Stimulated activated CD8-positive, alpha-beta memory T cell treated with anti-CD3 and anti-CD28 coated beads, Interleukin-15, amount 100 ng/mL, for 4 hours (primary cell): ENCODE measurements around the gene PRRC2B.

Experiments used
- DNase-seq, 2 donors: peaks; one replicate each; pipeline ENCODE4 v3.0.0-alpha.2; 2020; ENCODE audit warnings: low read depth in 2 of 2

PRRC2B gene

DNA sequence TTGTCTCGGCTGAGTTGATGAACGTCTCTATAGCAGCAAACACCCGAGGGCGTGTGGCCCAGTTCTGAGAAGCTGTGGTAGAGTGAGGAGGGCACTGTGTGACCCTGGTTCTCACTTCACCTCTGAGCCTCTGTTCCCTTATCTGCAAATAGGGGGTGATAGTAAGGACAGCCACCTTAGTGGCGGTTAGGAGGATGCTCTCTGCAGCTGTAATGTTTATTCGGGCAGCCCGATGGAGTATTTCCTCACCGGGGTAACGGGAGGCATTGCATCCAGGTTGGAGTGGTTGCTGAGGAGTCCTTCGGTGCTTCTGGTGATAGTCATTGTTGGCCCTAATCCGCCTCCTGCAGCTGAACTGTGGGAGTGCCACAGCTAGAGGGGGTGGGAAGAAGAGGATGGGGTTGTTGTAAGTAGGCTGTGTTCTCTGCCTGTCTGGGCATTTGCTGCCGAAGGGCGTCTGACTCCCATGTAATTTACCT, 13.9 kb downstream of the PRRC2B start:
- DNase-seq, result no peak

DNA sequence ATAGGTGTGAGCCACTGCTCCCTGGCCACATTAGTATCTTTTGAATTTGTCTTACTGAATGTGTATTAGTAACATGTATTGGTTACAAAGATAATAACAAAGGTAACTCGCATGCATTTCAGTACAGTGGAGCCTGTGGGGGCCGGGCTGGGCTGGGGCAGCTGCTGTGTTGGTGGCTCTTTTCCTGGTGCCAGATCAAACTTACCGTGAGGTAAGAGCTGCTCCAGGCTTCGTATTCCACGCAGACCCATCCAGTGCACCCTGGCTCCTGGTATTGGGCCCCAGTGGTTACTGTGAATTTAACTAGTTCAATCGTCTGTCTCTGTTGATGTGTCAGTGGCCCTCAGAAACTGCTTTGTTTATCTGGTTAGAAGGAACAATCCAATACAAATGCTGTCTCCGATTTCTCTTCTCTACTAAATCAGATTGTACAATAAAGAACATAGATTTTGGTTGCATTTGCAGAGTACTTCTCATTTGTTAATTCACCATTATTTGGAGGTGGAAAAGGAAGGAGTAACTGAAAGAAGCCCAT, 15.6 kb downstream of the PRRC2B start:
- no peak for DNase-seq

DNA sequence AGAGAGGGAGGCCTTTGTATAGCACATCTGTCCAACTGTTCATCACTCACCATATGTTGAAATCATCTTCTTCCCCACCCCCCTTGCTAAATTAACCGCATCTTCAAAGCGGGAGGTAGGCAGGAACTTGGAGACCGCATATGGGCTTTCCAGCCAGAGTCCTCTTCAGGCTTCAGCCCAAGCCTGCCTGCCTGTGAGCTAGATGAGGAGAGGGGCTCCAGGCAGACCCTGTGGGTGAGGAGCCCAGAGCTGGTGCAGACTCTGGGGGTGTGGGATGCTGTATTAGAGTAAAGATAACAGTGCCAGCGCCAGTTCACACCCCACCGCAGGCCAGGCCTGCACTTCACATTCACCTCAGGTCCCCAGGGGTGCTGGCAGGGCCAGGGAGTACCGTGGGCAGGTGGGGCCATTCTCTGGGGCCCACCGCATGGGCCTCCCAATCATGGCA, 16.2 kb downstream of the PRRC2B start:
- no peak for DNase-seq

DNA sequence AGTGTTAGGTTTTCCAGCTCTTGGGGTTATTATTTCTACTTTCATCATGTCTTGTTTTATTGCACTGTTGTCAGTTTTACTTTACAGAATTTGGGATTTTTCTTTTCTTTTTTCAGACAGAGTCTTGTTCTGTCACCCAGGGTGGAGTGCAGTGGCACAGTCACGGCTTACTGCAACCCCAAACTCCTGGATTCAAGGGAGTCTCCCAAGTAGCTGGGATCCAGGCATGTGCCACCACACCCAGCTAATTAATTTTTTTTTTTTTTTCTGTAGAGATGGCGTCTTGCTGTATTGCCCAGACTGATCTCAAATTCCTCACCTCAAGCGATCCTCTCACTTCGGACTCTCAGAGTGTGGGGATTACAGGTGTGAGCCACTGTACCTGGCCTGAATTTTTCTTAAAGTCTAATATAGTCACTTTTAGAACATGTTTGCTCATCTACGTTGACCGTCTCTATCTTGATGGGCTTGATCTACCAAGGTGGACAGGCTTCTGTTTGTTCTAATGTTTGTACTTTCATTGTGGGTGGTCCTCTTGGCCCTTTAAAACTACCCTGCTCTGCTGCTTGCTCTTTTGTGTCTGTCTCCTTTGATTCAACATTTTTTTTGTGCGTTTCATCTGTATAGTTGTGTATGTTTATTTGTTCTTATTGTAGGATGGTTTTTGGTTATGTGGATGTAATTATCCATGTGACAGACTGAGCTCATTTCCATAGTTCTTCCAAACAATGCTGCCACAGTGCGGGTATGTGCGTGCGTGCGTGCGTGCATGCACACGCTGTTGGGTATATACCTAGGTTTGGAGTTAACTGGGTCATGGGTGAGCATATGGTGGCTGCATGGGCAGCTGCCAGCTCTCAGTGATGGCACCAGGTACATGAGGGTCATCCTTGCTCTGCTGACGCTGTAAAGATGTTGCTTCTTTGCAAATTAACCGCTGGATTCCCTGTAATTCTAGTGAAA, 18.1 kb downstream of the PRRC2B start:
- DNase-seq, result no peak

DNA sequence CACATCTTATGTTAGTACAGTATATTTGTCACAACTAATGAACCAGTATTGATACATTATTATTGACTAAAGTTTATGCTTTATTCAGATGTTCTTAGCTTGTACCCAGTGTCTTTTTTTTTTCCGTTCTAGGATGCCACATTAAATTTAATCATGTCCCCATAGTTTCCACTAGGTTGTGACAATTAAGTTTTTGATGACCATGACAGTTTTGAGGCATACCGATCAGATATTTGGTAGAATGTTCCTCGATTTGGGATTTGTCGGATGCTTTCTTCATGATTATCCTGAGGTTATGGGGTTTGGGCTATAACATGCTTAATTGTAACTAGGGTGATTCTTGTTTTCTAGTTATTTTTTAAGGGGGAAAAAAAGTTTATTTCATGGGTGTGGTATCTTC, 22.6 kb downstream of the PRRC2B start:
- no peak for DNase-seq

DNA sequence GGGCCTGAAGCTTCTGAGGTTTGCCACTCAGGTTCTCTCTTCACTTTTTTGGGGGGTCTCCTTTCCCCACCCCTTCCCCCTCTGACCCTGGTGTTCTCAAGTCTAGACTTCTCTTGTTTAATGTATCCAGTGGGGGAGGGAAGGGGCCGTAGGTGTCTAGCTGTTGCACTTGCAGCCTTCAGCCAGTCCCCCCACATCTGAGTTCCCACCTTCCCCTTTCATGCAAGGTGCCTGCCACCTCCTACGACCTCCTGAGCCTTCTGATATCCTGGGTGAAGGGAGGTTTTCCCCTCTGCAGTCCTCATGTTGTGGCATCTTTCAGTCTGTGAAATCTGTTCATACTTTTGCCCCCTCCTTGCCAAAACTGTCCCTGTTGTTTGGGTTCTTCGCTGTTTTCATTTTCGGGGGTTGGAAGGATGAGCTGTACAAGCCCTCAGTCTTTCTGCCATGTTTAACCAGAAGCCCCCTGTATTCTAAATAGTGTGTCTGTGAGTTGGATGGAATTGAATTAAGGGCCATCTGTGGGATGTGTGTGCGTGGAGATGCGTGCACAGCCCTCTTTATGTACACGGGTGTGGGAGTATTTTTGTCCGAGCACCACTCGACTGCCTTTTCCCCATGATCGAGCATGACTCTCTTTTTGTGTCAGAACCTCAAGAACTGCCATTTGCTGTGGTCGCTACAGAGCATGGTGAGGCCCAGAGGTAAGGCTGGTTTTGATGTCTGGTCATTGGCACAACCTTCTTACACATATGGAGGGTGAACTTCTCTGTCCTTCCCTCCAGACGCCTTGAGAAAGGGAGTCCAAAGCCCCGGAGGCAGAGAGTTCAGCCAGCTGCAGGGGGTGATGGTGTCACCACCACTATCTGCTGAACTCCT, 23.6 kb downstream of the PRRC2B start:
- DNase-seq, result no peak

DNA sequence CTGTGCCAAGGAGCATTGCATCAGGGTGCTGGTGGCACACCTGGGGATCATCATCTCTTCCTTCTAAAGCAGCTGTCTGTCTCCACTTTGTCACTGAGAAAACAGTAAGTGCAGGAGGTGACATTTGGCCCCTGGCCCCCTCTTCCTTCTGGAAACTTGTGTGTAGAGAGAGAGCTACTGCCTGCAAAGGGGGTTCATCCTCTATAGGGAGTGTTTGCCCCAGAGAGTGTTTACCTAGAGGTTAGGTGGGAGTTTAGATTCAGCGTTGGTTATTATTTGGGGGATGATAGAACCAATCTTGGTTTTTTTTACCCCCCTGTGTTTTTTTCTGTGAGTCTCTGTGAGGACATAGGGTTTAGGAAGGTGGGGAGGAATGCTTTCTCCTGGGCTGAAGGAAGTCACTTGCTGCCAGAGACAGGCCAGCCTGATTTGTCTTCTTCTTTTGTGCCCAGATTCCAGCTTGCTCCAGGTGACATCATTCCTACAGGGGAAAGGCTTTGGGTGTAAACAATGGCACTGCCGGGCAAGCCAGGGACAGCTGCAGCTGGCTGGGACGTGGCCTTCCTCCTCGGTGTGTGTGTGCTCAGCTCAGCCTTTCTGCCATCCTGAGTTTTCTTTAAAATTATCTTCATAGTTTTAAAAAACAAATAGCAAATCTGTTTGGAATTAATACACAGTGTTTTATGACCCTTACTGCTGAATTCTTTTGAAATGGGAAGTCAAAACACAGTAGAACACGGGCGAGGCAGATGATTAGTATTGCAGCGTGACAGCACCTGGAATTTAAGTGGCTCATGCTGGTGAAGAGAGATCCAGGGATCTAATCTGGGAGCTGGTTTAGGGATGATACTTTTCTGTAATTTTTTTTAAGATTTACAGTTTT, 24.5 kb downstream of the PRRC2B start:
- DNase-seq, result no peak

DNA sequence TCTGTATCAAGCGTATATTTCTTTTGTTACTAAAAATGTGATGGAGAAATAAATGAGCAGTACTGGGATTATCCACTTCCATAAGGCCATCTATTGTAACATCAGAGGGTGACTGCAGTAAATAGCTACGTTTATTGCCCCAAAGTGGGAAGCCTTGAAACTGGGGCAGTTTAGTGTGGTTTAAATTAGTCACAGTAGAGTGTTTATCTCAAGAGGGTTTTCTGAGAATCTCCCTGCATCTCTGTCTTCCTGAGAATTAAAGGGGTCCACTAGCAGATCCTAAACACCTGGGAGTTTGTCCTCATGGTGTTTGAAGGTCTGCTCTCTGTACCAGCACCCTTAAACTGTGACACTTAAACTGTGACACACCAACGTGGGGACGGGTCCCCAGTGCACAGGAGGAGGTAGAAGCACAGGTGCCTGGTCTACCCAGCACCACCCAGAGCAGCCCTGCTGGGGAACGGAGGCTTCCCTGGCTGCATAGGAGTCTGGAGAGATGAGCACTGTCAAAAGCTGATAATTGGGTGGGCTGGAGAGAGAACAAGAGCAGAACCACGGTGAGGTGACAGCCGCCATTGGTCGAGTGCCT, 25.2 kb downstream of the PRRC2B start:
- DNase-seq, result no peak

DNA sequence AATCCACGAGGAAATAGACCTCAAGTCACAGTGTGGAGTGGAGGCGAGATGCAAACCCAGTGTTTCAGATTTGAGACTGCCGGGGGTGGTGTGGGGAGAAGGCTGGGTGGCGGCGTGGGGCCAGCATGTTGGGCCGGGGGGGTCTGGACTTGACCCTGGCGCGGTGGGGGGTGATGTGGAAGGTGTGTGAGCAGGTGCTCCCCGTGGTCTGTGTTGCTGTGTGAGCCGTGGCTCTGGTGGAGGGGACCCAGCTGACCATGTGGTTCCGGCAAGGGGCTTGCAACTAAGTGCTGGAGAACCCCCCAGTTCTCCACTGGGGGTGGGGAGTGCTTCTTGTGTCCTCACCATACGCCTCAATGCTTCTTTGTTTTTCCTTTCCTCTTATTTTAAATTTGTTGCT, 25.8 kb downstream of the PRRC2B start:
- no peak for DNase-seq

DNA sequence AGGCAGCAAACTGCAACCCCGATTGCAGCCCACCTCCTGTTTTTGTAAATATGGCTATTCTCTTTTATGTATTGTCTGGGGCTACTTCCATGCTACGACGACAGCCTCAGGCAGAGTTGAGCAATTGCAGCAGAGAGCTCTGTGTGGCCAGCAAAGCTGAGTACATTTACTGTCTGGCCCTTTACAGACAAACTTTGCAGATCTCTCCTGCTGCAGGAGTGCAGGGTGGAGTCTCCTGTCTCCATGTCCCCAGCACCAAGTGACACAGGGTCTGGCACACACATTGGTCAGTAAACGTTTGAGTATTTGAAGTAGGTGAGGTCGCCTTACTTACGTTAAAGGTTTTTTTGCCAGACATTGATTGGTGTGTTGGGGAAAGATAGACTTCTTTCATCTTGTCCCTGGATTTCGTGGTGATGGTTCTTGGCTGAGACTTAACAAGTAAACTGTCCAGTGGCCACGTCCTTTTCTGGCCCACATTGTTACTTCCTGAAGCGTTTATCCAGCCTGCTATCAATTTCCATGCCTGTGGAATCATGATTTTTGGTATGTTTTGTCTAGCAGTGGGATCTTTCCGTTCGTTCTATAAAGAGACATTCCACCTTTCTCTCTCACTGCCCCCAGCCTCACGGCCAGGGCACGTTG, 27.2 kb downstream of the PRRC2B start:
- DNase-seq, result no peak

DNA sequence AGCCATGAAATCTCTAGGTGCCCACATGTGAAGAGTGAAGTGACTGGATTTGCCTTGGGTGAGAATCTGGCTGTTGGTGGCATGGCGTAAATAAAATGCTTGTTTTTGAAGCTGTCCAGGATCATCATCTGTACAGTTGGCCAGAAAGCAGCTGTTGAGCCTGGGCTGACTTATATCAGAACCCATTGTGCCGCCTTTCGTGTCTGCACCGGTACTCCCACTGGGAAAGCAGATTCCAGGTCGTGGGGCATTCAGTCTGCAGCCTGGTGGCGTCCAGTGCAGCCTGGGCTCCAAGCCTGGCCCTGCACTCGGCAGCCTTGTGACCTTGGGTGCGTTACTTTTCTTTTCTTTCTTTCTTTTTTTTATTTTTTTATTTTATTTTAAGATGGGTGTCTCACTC, 27.8 kb downstream of the PRRC2B start:
- no peak for DNase-seq

DNA sequence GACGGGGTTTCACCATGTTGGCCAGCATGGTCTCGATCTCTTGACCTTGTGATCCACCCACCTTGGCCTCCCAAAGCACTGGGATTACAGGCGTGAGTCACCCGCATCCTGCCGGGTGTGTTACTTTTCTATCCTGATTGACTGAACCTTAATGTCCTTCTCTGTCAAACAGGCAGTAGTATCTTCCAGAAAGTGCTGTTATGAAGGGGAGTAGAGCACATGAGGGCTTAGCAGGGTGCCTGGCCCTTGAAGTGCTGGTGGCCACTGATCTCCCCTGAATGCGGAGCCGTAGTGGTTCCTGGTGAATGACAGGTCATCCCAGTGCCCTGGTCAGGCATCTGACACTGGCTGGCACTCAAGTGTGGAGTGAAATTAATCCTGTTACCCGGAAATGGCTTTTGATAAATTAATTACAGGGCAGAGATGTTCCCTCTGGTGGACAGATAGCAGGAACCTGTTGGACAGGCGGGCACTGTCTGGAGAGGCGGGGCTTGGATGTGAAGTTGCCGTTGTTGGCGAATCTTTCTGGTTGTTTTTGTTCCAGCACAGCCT, 28.4 kb downstream of the PRRC2B start:
- DNase-seq, result no peak

DNA sequence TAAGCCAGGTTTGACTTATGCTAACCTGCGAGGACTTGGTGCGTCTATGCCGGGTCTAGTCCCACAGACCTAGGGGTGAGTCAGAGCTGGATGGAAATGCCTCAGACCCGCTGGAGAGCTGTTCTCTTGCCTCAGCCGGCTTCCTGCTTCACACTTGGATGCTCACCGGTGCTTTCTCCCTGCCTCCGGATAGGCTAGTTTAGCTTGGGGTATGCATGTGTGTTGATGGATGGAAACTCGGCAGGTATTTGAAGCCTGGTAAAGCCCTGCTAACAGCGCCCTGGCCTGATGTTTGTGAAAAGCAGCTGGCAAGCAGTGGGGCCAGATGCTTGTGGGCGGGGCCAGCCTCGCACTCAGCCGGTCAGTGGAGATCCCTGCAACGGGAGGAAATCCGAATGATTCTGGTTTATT, 29.3 kb downstream of the PRRC2B start:
- DNase-seq, result no peak

DNA sequence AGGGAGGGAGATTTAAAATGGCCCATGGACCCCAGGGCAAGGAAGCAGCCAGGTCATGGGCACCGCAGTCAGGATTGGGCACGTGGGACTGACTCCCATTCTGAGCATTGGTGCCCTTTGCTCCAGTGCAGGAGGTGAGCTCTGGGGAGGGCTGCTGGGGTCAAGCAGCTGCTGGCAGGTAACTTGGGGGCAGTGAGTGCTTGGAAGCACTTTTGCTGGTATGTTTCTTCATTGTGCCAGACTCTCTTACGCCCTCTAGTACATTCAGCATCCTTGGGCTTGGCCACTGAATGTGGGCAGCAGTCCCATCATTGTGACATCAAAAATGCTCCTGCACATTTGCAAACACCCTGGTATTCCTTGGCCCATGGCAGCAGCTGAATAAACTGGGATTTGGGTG, 32.7 kb downstream of the PRRC2B start:
- DNase-seq, result no peak

DNA sequence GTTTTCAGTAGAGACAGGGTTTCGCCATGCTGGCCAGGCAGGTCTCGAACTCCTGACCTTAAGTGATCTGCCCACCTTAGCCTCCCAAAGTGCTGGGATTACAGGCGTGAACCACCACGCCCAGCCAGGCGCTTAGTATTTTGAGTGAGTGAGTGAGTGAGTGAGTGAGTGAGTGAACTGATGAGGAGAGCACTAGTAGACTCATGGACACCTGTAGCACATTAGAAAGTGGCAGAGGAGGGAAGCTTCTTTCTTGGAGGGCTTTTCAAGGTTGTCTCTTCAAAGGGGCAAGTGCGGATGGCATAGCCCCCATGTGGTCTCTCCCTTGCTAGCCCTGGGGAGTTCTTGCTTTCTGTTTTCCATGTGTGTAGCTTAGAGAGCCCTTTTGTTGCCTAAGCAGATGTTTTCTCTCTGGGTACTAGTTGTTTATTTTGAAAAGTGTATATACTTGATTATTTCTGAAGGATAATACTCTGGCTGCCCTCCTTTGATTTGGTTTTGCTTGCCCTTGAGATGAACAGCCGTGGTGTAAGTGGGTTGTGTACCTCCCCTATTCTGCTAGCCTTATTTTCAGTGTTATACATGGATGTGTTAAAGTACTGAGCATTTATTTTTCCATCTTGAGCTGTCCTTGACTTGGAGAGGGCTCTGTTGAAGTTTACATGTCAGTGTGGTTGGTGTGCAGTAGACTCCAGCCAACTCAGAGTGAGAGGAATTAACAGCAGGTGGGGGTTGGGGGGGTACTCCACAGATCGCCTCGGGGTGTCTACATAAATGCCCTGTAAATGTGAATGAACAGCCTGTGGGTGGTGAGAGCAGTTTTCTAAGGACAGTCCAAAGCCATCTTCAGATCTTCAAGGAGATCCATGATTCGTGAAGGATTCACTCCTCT, 35.5 kb downstream of the PRRC2B start:
- no peak for DNase-seq

DNA sequence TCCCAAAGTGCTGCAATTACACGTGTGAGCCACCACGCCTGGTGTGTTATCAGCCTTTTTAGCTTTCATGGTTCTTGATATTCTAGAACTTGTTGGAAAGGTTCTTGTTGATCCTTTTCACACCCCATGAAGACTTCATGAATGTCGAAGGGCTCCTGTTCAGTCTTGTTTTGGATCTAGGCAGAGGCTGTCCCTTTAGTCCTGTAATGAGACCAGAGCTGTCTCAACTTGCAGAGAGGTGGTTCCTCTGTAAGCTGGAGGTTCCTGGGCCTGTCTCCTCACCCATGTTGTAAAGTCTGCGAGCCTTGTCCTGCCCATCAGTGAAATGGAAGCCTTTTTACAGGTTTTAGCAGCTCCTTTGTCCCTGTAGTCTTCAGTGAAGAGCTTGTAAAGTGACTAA, 38.2 kb downstream of the PRRC2B start:
- DNase-seq, result no peak

DNA sequence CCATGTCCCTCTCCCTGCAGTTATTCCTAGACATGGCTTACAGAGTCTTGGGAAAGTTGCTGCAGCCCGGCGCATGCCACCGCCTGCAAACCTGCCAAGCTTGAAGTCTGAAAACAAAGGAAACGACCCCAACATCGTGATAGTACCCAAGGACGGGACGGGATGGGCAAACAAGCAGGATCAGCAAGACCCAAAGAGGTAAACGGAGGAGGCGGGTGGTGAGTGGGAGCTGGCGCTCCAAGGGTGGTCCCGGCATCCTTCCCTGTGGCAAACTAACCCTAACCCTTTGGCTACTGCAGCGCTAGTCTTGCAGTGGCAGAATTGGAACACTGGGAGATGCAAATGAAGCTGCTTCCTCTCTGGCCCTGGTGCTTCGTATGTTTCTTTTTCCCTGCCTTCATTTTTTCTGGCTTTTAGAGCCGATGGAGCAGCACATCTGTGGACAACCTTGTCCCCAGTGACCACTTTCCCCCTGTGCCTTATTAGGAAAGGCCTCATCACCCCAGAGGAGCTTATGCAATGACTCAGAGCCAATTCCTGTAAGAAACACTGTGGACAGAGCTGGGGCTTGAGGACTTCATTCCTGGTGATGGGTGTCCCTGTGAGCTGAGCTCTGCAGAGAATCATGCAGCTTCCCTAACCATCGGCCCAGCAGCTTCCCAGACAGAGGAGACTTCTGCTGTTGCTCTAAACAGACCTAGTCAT, 38.9 kb downstream of the PRRC2B start:
- DNase-seq, result no peak

DNA sequence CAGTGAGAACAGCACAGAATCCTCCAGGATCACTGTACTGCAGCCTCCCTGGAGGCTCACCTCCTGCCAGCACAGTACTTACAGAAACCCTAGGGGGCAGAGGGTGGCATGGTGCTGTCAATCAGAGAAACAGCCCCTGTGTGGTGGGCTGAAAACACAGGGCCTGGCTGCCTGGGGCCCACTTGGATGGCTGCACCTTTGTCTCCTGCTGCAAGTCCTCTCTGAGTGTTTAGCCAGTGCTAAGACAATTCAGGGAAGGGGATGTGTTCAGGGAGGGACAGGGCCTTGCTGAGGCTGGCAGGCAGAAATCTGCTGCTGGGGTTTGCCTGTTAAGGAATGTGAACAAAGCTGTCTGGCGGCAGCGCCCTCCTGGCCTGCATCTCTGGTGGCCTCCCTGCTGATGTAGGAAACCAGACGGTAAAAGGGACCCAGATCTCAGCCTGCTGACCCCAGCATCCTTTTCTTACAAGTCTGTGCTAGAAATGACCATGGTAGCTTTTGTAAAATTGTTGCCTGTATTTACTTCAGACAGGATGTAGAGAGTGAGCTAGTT, 39.5 kb downstream of the PRRC2B start:
- no peak for DNase-seq
